PC-9 (cell line): ENCODE results near the gene ALPP.

Experiments used
- EZH2 ChIP-seq: fragments of 200-600 bp; sonication (generic); IDR thresholded peaks from 2 replicates; pipeline ENCODE4 v1.8.0; 2017; ENCODE audit warnings: antibody characterized with exemption, low read depth
- TF ChIP-seq, protein P1 (sequence below): fragments of 200-600 bp; sonication (generic); conservative IDR thresholded peaks from 2 replicates; pipeline ENCODE4 v1.6.1; 2017; ENCODE audit warnings: mixed run types, antibody characterized with exemption, mild to moderate bottlenecking, moderate library complexity

DNA sequence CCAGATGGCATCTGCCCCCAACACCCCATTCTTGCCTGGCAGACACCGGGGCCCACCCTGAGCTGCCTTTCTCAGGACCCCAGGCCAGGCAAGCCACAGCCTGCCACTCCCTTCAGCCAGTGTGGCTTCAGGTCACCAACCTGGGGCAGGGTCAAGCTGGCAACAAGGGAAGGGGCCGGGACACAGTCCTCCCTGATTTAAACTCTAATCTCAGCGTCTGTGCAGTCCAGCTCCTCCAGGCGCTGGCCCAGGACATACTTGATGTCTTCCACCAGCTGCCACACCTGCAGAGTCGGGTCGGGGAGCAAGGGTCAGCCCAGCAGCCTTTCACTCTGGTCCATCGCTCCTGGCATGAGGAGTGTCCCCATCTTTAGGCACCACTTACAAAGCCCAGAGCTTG lies 29.0 kb upstream of the ALPP start:
- TF ChIP-seq, protein P1, sequence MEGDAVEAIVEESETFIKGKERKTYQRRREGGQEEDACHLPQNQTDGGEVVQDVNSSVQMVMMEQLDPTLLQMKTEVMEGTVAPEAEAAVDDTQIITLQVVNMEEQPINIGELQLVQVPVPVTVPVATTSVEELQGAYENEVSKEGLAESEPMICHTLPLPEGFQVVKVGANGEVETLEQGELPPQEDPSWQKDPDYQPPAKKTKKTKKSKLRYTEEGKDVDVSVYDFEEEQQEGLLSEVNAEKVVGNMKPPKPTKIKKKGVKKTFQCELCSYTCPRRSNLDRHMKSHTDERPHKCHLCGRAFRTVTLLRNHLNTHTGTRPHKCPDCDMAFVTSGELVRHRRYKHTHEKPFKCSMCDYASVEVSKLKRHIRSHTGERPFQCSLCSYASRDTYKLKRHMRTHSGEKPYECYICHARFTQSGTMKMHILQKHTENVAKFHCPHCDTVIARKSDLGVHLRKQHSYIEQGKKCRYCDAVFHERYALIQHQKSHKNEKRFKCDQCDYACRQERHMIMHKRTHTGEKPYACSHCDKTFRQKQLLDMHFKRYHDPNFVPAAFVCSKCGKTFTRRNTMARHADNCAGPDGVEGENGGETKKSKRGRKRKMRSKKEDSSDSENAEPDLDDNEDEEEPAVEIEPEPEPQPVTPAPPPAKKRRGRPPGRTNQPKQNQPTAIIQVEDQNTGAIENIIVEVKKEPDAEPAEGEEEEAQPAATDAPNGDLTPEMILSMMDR, result no peak
- no peak for TF ChIP-seq EZH2
